ENCODE data around the gene ZNF556.

Gene ZNF556

GRCh38 chr19:2840794-2841791, 26.0 kb upstream of the ZNF556 start, which contains the start of gene ZNF555:
Gene ZNF555 (plus strand): TSS chr19:2841475. CDS start chr19:2841573, 98 bp downstream.
- peak; percentile 25 to 43 (median 30) for TF ChIP-seq CTCF (IDR thresholded peaks at IDR 0.05; ENCODE audit: unreplicated experiment in 3 of 3)
- H3K36me3 Mint-ChIP-seq (ENCODE audit: low read depth): peaks cover 74% of the 10 kb centered on the region
- H3K27ac Mint-ChIP-seq: peak within 1 kb of the TSS; percentile 90 to 97 (median 95)
- H3K9me3 Mint-ChIP-seq: peaks cover 30% of the 10 kb centered on the region
- H3K4me3 Mint-ChIP-seq: peak within 1 kb of the TSS; percentile 95 to 99 (median 98)
- H3K27me3 Mint-ChIP-seq (ENCODE audit: low read depth): no peaks in the 10 kb centered on the region
- H3K4me1 Mint-ChIP-seq: peaks cover 15% of the 10 kb centered on the region

GRCh38 chr19:2841855-2842574, 25.1 kb upstream of the ZNF556 start:
- peaks cover 25% of the 10 kb centered on the region for H3K9me3 Mint-ChIP-seq
- H3K27ac Mint-ChIP-seq: peak overlapping the region; percentile 21 to 74 (median 73)
- H3K27me3 Mint-ChIP-seq (ENCODE audit: low read depth): no peaks in the 10 kb centered on the region
- H3K4me3 Mint-ChIP-seq: peak overlapping the region; percentile 84 to 93 (median 93)
- peaks cover 74% of the 10 kb centered on the region for H3K36me3 Mint-ChIP-seq (ENCODE audit: low read depth)
- no peak for TF ChIP-seq CTCF (IDR thresholded peaks at IDR 0.05; ENCODE audit: unreplicated experiment in 3 of 3)
- peaks cover 23% of the 10 kb centered on the region for H3K4me1 Mint-ChIP-seq

GRCh38 chr19:2845107-2845506, 22.0 kb upstream of the ZNF556 start:
- peak overlapping the region in 1 of 3 experiments; percentile 28 for H3K27ac Mint-ChIP-seq
- peak overlapping the region; percentile 34 to 80 (median 53) for H3K4me3 Mint-ChIP-seq
- peaks cover 26% of the 10 kb centered on the region for H3K4me1 Mint-ChIP-seq
- TF ChIP-seq CTCF (IDR thresholded peaks at IDR 0.05; ENCODE audit: unreplicated experiment in 3 of 3): no peak
- no peaks in the 10 kb centered on the region for H3K27me3 Mint-ChIP-seq (ENCODE audit: low read depth)
- peaks cover 84% of the 10 kb centered on the region for H3K36me3 Mint-ChIP-seq (ENCODE audit: low read depth)
- peaks cover 37% of the 10 kb centered on the region for H3K9me3 Mint-ChIP-seq

GRCh38 chr19:2846180-2846894, 20.8 kb upstream of the ZNF556 start:
- no peak for TF ChIP-seq CTCF (IDR thresholded peaks at IDR 0.05; ENCODE audit: unreplicated experiment in 3 of 3)
- H3K36me3 Mint-ChIP-seq (ENCODE audit: low read depth): peaks cover 86% of the 10 kb centered on the region
- peak overlapping the region; percentile 3 to 67 (median 39) for H3K27ac Mint-ChIP-seq
- peaks cover 47% of the 10 kb centered on the region for H3K9me3 Mint-ChIP-seq
- H3K4me1 Mint-ChIP-seq: peaks cover 26% of the 10 kb centered on the region
- no peaks in the 10 kb centered on the region for H3K27me3 Mint-ChIP-seq (ENCODE audit: low read depth)
- peak overlapping the region in 2 of 3 experiments; percentile 60 to 67 for H3K4me3 Mint-ChIP-seq

- TF ChIP-seq CTCF (IDR thresholded peaks at IDR 0.05; ENCODE audit: unreplicated experiment in 3 of 3): no peak
- Mint-ChIP-seq H3K27ac (no peak overlapping the region), H3K36me3 (ENCODE audit: low read depth) (peaks cover 92% of the 10 kb centered on the region), H3K4me3 (no peak overlapping the region), H3K27me3 (ENCODE audit: low read depth) (no peaks in the 10 kb centered on the region), H3K4me1 (peaks cover 21% of the 10 kb centered on the region), H3K9me3 (peaks cover 55% of the 10 kb centered on the region)
Observed at GRCh38 chr19:2847507-2847906, 19.6 kb upstream of the ZNF556 start.
